Prostate gland (tissue), 2 donors: ENCODE data around the gene KCTD15.

Experiments used
- POLR2A ChIP-seq: fragments of 450-650 bp; IDR thresholded peaks from one replicate; pipeline ENCODE4 v1.6.1; 2016; ENCODE audit warnings: antibody characterized with exemption, mild to moderate bottlenecking
- TF ChIP-seq, protein P1 (sequence below), 4 experiments: fragments of 200-600 bp in 2 of 4; fragments of 450-650 bp in 2 of 4; sonication (generic) in 2 of 4; IDR thresholded peaks; 1 replicate in 3 of 4; 2 replicates in 1 of 4; pipeline ENCODE4 v1.5.1; 2016 to 2019; ENCODE audit warnings: antibody characterized with exemption in 4 of 4, mild to moderate bottlenecking in 2 of 4, moderate library complexity in 2 of 4

DNA sequence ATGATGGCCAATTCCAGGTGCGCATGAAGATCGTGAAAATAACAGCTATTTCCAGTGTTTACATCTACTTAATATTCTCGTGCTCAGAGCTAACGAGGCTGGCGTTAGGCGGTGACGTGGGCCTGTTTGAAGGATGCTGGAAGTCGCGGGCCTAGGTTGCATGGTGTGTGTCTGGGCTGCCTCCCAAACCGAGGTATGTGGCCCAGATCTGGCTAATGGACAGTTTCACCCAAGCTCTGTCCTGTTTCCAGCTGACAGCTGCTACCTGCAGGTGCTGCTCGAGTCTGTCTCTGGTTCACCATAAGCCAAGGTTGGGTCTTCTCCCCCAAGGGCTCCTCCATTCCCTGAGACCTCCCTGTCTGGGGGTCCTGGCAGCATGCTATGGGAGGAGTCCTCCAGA is 40.5 kb upstream of the KCTD15 start:
- TF ChIP-seq, protein P1, sequence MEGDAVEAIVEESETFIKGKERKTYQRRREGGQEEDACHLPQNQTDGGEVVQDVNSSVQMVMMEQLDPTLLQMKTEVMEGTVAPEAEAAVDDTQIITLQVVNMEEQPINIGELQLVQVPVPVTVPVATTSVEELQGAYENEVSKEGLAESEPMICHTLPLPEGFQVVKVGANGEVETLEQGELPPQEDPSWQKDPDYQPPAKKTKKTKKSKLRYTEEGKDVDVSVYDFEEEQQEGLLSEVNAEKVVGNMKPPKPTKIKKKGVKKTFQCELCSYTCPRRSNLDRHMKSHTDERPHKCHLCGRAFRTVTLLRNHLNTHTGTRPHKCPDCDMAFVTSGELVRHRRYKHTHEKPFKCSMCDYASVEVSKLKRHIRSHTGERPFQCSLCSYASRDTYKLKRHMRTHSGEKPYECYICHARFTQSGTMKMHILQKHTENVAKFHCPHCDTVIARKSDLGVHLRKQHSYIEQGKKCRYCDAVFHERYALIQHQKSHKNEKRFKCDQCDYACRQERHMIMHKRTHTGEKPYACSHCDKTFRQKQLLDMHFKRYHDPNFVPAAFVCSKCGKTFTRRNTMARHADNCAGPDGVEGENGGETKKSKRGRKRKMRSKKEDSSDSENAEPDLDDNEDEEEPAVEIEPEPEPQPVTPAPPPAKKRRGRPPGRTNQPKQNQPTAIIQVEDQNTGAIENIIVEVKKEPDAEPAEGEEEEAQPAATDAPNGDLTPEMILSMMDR (IDR thresholded peaks at IDR 0.05): no peak
- TF ChIP-seq POLR2A: no peak
